Fibroblast of villous mesenchyme (primary cell): Measurements from ENCODE around the gene CDC14A. TPM values are rescaled to one million over a fixed set of nuclear protein-coding genes. Genes with fewer than 3 reads are reported as not detected.

ENCODE experiments used
- DNase-seq: peaks from one replicate; pipeline ENCODE4 v3.0.0-alpha.2; 2010; ENCODE audit warnings: low read depth
- H3K4me3 ChIP-seq: 2 replicates; pipeline ENCODE4 v1.5.1; 2011; ENCODE audit warnings: low read depth, mild to moderate bottlenecking, low read length
- total RNA-seq: library from RNA; depleted of rRNA; stranded (reverse); fragments of >200 nt; gene quantifications from 2 replicates; pipeline ENCODE4 v1.2.3, GENCODE V29; 2012
- TF ChIP-seq, protein P1 (sequence below): IDR thresholded peaks from 2 replicates; pipeline ENCODE4 v1.5.1; 2012; ENCODE audit warnings: low read depth, mild to moderate bottlenecking, low read length; ENCODE audit not compliant: insufficient read depth

Gene CDC14A
- total RNA-seq, 1 donor, result 5.2 TPM

DNA sequence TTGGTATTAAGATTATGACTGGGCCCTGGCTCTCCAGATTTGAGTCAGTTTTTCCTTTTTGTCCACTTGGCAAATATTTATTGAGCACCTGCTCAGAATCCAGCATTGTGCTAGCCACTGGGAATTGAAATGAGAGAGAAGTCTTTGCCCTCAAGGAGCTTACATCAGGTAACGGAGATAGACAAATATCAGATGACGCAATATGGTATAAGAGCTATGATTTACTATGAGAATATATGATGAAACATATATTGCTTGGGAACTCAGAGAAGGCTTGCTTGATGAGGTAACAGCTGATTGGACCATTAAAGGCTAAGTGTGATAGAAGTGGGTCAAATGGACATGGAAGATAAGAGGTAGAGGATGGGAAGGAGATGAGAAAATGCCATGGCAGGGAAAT, 144.6 kb downstream of the CDC14A start:
- TF ChIP-seq, protein P1, sequence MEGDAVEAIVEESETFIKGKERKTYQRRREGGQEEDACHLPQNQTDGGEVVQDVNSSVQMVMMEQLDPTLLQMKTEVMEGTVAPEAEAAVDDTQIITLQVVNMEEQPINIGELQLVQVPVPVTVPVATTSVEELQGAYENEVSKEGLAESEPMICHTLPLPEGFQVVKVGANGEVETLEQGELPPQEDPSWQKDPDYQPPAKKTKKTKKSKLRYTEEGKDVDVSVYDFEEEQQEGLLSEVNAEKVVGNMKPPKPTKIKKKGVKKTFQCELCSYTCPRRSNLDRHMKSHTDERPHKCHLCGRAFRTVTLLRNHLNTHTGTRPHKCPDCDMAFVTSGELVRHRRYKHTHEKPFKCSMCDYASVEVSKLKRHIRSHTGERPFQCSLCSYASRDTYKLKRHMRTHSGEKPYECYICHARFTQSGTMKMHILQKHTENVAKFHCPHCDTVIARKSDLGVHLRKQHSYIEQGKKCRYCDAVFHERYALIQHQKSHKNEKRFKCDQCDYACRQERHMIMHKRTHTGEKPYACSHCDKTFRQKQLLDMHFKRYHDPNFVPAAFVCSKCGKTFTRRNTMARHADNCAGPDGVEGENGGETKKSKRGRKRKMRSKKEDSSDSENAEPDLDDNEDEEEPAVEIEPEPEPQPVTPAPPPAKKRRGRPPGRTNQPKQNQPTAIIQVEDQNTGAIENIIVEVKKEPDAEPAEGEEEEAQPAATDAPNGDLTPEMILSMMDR, result no peak
- no peak overlapping the region for H3K4me3 ChIP-seq
- no peak for DNase-seq

DNA sequence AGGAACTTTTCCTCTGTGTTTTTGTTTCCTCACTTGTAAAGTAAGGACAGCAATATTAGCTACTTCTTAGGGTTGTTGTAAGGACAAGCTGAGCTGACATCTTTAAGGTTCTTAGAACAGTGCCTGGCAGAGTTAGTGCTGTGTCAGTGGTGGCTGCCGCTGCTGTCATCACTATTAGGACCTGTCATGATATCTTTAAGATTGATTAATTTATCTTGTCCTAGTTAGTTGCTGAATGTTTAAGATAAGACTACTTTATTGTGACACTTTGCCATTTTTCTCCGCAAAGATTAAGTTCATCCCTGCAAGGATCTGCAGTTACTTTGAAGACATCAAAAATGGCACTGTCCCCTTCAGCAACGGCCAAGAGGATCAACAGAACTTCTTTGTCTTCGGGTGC, 145.5 kb downstream of the CDC14A start:
- DNase-seq, result no peak
- TF ChIP-seq, protein P1, result no peak
- H3K4me3 ChIP-seq, result no peak overlapping the region

DNA sequence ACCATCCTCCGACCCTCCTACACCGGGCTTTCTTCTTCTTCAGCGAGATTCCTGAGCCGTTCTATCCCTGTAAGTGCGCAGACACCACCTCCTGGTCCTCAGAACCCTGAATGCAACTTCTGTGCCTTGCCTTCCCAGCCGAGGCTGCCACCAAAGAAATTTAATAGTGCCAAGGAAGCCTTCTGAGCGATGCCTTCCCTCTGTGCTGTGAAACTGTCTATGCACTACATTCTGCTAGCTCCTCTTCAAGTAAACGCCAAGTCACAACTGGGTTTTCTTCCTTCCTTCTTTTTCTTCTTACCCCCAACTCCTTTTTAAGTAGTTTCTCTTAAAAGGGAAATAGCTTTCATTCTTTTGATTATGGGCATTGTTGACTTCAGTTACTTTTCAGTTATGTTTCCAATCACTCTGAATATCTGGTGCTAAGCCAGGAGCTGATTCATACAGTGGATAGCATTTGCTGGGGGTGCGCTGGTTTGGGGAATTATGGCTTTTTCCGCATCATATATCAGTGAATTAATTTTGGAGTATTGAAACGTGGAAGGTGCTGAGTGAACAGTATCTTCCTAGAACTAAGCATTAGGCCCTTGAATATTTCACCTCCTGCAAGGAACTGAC, 147.0 kb downstream of the CDC14A start:
- DNase-seq, result no peak
- H3K4me3 ChIP-seq, result no peak overlapping the region
- TF ChIP-seq, protein P1, result no peak

DNA sequence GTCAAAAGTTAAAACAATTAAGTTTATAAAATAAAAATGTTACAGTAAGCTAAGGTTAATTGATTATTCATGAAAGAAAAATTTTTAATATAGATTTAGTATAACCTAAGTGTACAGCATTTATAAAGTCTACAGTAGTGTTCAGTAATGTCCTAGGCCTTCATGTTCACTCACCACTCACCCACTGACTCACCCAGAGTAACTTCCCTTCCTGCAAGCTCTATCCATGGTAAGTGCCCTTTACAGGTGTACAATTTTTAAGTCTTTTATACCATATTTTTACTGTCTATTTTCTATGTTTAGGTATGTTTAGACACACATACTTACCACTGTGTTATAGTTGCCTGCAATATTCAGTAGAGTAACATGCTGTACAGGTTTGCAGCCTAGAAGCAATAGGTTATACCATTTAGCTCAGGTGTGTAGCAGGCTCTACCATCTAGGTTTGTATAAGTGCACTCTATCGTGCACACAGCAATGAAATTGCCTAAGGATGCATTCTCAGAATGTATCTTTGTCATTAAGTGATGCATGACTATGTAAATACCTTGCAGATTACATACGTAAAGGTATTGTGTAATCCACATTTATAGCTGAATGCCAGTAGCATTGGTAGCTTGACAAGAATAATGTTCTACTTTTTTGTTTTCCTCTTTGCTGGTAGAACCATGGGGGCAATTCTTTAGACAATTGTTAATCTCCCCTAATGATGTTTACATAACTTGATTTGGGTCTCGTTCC, 149.9 kb downstream of the CDC14A start:
- peak; percentile 36 for DNase-seq
- H3K4me3 ChIP-seq, result no peak overlapping the region
- TF ChIP-seq, protein P1, result no peak

DNA sequence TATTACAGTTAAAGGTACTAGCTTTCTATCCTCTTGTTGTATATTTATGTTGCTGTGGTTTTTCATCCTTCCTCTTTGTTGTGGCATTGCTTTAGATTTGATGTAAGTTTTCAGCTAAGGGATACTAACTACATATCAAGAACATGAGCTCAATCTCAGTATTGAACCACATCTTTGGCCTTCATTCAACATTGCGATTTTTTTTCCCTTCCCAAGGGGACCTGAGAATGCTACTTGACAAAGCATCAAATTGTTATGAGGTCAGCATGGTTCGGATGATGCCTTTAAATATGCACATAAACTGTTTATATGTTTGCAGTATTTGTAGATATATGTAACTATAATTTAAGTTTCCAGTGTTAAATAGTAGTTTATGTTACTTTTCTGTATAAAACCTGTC, 153.9 kb downstream of the CDC14A start:
- H3K4me3 ChIP-seq, result no peak overlapping the region
- DNase-seq, result no peak
- TF ChIP-seq, protein P1, result no peak

DNA sequence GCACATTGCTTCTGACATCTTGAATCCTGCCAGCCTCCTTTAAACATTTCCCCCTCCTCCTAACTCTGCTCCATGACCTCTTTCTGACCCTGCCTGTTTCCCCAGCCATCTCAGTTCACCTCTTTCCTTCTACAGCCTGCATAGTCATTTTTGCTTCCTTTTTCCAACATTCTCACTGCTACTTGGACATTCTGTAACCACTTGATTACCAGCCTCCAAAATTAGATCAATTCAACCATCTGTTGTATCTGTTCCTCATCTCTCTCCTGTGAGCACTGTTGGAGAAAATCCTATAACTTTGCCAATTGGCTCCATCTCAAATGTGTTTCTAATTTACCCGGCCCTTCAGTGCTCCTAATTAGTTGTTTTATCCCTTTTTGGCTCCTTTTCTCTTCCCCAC, 158.1 kb downstream of the CDC14A start:
- TF ChIP-seq, protein P1, result no peak
- no peak for DNase-seq

More for the DNA sequence above, 158.1 kb downstream of the CDC14A start:
- H3K4me3 ChIP-seq, result no peak overlapping the region
